ENCODE results near the gene ROCK1. TPM values are rescaled to one million over a fixed set of nuclear protein-coding genes. Genes with fewer than 3 reads are reported as not detected.

Gene ROCK1
- total and polyA plus RNA-seq, 2 of the 8 experiments (the other 6 are each of a cell fraction or from before 2014, with no cell fraction given), result 4.2 to 48.9 TPM

GRCh38 chr18:21069468-21069867 is 42.1 kb downstream of the ROCK1 start:
- H3K23ac ChIP-seq (ENCODE audit: insufficient read length), result no peak overlapping the region
- DNase-seq (ENCODE audit: low read depth in 1 of 2, low spot score in 2 of 2), result no peak
- H3K27me3 ChIP-seq (replicated peaks in 1 of 4; ENCODE audit: control insufficient read depth in 3 of 4, extremely low read depth in 1 of 4, insufficient read depth in 3 of 4, low read length in 3 of 4), result no peaks in the 10 kb centered on the region
- no peak overlapping the region for H3K56ac ChIP-seq (replicated peaks; ENCODE audit: insufficient read length, low read depth, low read length)
- H3K4me2 ChIP-seq (ENCODE audit: insufficient read depth in 1 of 2, low read depth in 2 of 2, low read length in 2 of 2), result no peak overlapping the region
- H3K36me3 ChIP-seq (ENCODE audit: control insufficient read depth in 2 of 4, insufficient read depth in 4 of 4, low read length in 3 of 4), result no peaks in the 10 kb centered on the region
- peaks cover 0 to 36% of the 10 kb centered on the region in 2 experiments; a peak in 2 of 4 replicates for H3K79me2 ChIP-seq (ENCODE audit: control insufficient read depth in 1 of 2, insufficient read depth in 2 of 2, low read length in 2 of 2)
- H2BK5ac ChIP-seq (ENCODE audit: low read depth, low read length), result no peak overlapping the region
- H3K9me3 ChIP-seq (ENCODE audit: insufficient read depth in 2 of 2, low read depth in 1 of 2, low read length in 1 of 2), result no peaks in the 10 kb centered on the region
- no peak overlapping the region for H3K14ac ChIP-seq (ENCODE audit: insufficient read length)
- H3K4me3 ChIP-seq (ENCODE audit: extremely low read depth in 1 of 4, insufficient read depth in 2 of 4, low read depth in 3 of 4, low read length in 4 of 4), result no peak overlapping the region
- H3K23me2 ChIP-seq (ENCODE audit: low read depth, low read length), result no peaks in the 10 kb centered on the region
- no peak overlapping the region for H2AK5ac ChIP-seq (ENCODE audit: low read depth, low read length)
- H2BK12ac ChIP-seq (ENCODE audit: low read depth, low read length), result no peak overlapping the region
- WGBS, 2 experiments (ENCODE audit: extremely low coverage in 1 of 2, insufficient coverage in 1 of 2, insufficient read length in 1 of 2, insufficient replicate concordance in 2 of 2, low coverage in 1 of 2, low lambda C conversion rate in 2 of 2, missing lambda C conversion rate in 1 of 2), result 86% methylated on average over 1 of the region's 1 CpG; no CpG with 5 or more reads in 1 of the 2 experiments
- ChIA-PET CTCF (ENCODE audit: partially characterized antibody) (no interaction called here), POLR2A (ENCODE audit: partially characterized antibody) (interaction anchor here (1.4 kb wide), 1 partner anchor 8 kb away, joined by 3 read pairs; no protein-coding TSS in a partner anchor)
- H4K5ac ChIP-seq (ENCODE audit: insufficient read length, low read depth, low read length), result no peak overlapping the region
- H4K8ac ChIP-seq (ENCODE audit: extremely low read depth, insufficient read depth, low read length), result no peak overlapping the region
- H2BK20ac ChIP-seq (ENCODE audit: low read length), result no peak overlapping the region
- no peak overlapping the region for H3K18ac ChIP-seq (ENCODE audit: extremely low read depth, low read length)
- H4K20me1 ChIP-seq (replicated peaks in 1 of 2; ENCODE audit: control insufficient read depth in 1 of 2, insufficient read depth in 2 of 2, low read length in 2 of 2), result peaks cover 2 to 3% of the 10 kb centered on the region in 2 experiments
- H3K4me1 ChIP-seq (replicated peaks in 1 of 4; ENCODE audit: control insufficient read depth in 3 of 4, insufficient read depth in 4 of 4, low read length in 3 of 4), result no peaks in the 10 kb centered on the region
- no peak overlapping the region for H2AFZ ChIP-seq (ENCODE audit: low read length)
- no peak overlapping the region for H3K9ac ChIP-seq (replicated peaks in 1 of 4; ENCODE audit: extremely low read depth in 1 of 4, low read depth in 3 of 4, low read length in 3 of 4)
- no peak for FAIRE-seq
- no peak overlapping the region for H4K91ac ChIP-seq (replicated peaks; ENCODE audit: insufficient read length, low read length)
- H3K79me1 ChIP-seq (ENCODE audit: low read depth, low read length), result 0 out of 2 replicates have a peak, but pooled peaks cover 2% of the 10 kb centered on the region
- no peak overlapping the region for H3K27ac ChIP-seq (ENCODE audit: low read depth, low read length)
- H2BK120ac ChIP-seq (replicated peaks; ENCODE audit: low read depth, low read length), result no peak overlapping the region
- H3K4ac ChIP-seq (replicated peaks; ENCODE audit: insufficient read length, low read depth, low read length), result no peak overlapping the region
- no peak overlapping the region for H2BK15ac ChIP-seq (ENCODE audit: low read length)
- TF ChIP-seq CEBPB (IDR thresholded peaks at IDR 0.05; ENCODE audit: low read depth, low read length) (no peak), RBBP5 (IDR thresholded peaks at IDR 0.05; ENCODE audit: borderline replicate concordance, low read depth, low read length) (no peak), BCL11A (IDR thresholded peaks at IDR 0.05; ENCODE audit: low read depth in 2 of 2, low read length in 2 of 2) (no peak), CREB1 (IDR thresholded peaks at IDR 0.05) (no peak), MAFK (IDR thresholded peaks at IDR 0.05; ENCODE audit: low read depth, low read length) (no peak), KDM1A (IDR thresholded peaks at IDR 0.05; ENCODE audit: borderline replicate concordance, low read length) (no peak), FOSL1 (IDR thresholded peaks at IDR 0.05; ENCODE audit: insufficient read depth, low read depth, low read length) (no peak), CBX5 (IDR thresholded peaks at IDR 0.05; ENCODE audit: low read depth, low read length) (no peak), POU5F1 (IDR thresholded peaks at IDR 0.05; ENCODE audit: low read depth, low read length) (no peak), KDM4A (IDR thresholded peaks at IDR 0.05; ENCODE audit: low read depth, low read length, severe bottlenecking) (no peak), GABPA (IDR thresholded peaks at IDR 0.05; ENCODE audit: borderline replicate concordance, insufficient read depth, low read length) (no peak), EZH2 (IDR thresholded peaks at IDR 0.05; ENCODE audit: low read depth, low read length, severe bottlenecking) (no peak), HDAC6 (IDR thresholded peaks at IDR 0.05; ENCODE audit: low read depth, low read length) (no peak)
- TF ChIP-seq, protein P1, sequence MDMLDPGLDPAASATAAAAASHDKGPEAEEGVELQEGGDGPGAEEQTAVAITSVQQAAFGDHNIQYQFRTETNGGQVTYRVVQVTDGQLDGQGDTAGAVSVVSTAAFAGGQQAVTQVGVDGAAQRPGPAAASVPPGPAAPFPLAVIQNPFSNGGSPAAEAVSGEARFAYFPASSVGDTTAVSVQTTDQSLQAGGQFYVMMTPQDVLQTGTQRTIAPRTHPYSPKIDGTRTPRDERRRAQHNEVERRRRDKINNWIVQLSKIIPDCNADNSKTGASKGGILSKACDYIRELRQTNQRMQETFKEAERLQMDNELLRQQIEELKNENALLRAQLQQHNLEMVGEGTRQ (IDR thresholded peaks at IDR 0.05; ENCODE audit: low read length), result no peak

All from H1 (cell line).